Smooth muscle cell (in vitro differentiated cells): Measurements from ENCODE around the gene KCTD7. TPM values are rescaled to one million over a fixed set of nuclear protein-coding genes. Genes with fewer than 3 reads are reported as not detected.
"Not testable (repeated sequence)": the region's sequence is repeated elsewhere in the genome, so short reads cannot be mapped to it uniquely, and the experiment has no call there.

Source experiments
- DNase-seq: peaks from one replicate; lab custom pipeline; 2025; ENCODE audit not compliant: unreplicated experiment; lab: John Stamatoyannopoulos, UW
- H2AFZ ChIP-seq: fragments of 200-600 bp; sonication (generic); 2 replicates; pipeline ENCODE4 v1.6.0; 2016; ENCODE audit warnings: antibody characterized with exemption, low read depth, mild to moderate bottlenecking
- H3F3A ChIP-seq: fragments of 200-600 bp; sonication (generic); 2 replicates; pipeline ENCODE4 v1.6.0; 2017; ENCODE audit warnings: antibody characterized with exemption, low read depth
- H3K27ac ChIP-seq: fragments of 200-600 bp; sonication (generic); 2 replicates; pipeline ENCODE4 v1.5.1; 2016; ENCODE audit warnings: low read depth, mild to moderate bottlenecking
- H3K27me3 ChIP-seq: fragments of 200-600 bp; sonication (generic); 2 replicates; pipeline ENCODE4 v1.6.1; 2016; ENCODE audit warnings: low read depth, mild to moderate bottlenecking
- H3K36me3 ChIP-seq: fragments of 200-600 bp; sonication (generic); 2 replicates; pipeline ENCODE4 v1.5.1; 2016; ENCODE audit warnings: low read depth
- H3K4me1 ChIP-seq: fragments of 200-600 bp; sonication (generic); 2 replicates; pipeline ENCODE4 v1.5.1; 2016; ENCODE audit warnings: low read depth
- H3K4me2 ChIP-seq: fragments of 200-600 bp; sonication (generic); 2 replicates; pipeline ENCODE4 v1.6.0; 2016; ENCODE audit warnings: mild to moderate bottlenecking
- H3K4me3 ChIP-seq: fragments of 200-600 bp; sonication (generic); 2 replicates; pipeline ENCODE4 v1.5.1; 2016; ENCODE audit warnings: mild to moderate bottlenecking
- H3K79me2 ChIP-seq: fragments of 200-600 bp; sonication (generic); 2 replicates; pipeline ENCODE4 v1.6.0; 2016; ENCODE audit warnings: low read depth, mild to moderate bottlenecking
- H3K9ac ChIP-seq: fragments of 200-600 bp; sonication (generic); 2 replicates; pipeline ENCODE4 v1.6.0; 2016; ENCODE audit warnings: low read depth
- H3K9me3 ChIP-seq: fragments of 200-600 bp; sonication (generic); replicated peaks from 2 replicates; pipeline ENCODE4 v1.5.1; 2016; ENCODE audit warnings: low read depth
- H4K20me1 ChIP-seq: fragments of 200-600 bp; sonication (generic); 2 replicates; pipeline ENCODE4 v1.6.0; 2016; ENCODE audit warnings: low read depth
- CTCF ChIP-seq: fragments of 200-600 bp; sonication (generic); IDR thresholded peaks from 2 replicates; pipeline ENCODE4 v1.5.1; 2017; ENCODE audit warnings: borderline replicate concordance, mild to moderate bottlenecking, antibody characterized with exemption; ENCODE audit not compliant: insufficient read depth, poor library complexity, severe bottlenecking
- WGBS: methylation state at CpG from one replicate; pipeline ENCODE4 v1.1.7; 2016; ENCODE audit warnings: low lambda C conversion rate; 5-methylcytosine and 5-hydroxymethylcytosine counted together
- polyA plus RNA-seq: library from polyadenylated mRNA; unstranded; fragments of >200 nt; fragmentation: Nextera tagmentation; extraction: Ambion mirVana; gene quantifications from 2 replicates; pipeline ENCODE4 v1.2.1, GENCODE V29; 2016
- total RNA-seq: library from RNA; depleted of rRNA; stranded (reverse); fragments of >200 nt; gene quantifications from 2 replicates; pipeline ENCODE4 v1.2.3, GENCODE V29; 2014

Gene KCTD7
- total and polyA plus RNA-seq, 2 experiments from 2014 or later: 3.9 to 6.3 TPM

DNA sequence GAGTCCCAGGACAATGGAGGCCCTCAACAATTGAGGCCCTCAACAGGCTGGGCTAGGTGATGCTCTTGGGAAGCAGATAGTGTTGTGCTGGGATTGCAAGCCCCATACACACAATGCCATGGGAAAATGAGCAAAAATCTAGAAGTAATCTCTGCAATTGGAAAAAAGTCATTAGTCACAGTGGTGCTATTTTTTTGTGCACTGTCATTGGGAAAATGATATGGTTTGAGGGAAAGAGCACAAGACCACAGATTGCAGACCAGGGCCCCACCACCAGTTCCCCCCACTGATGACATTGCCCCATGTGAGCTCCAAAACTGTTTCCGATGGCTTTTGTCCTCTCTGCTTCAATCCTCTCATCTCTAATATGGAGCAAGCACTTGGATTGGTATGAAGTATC is 1.9 kb downstream of the KCTD7 start:
- WGBS: 95% methylated on average over 1 of the region's 1 CpG
- Histone ChIP-seq H3K36me3 (no peaks in the 10 kb centered on the region), H3F3A (peaks cover 16% of the 10 kb centered on the region), H3K4me2 (no peak overlapping the region), H3K4me1 (peaks cover 4% of the 10 kb centered on the region), H3K27ac (no peak overlapping the region), H4K20me1 (no peaks in the 10 kb centered on the region), H3K9me3 (no peaks in the 10 kb centered on the region), H3K4me3 (no peak overlapping the region), H3K27me3 (no peaks in the 10 kb centered on the region), H3K79me2 (peaks cover 20% of the 10 kb centered on the region), H2AFZ (no peak overlapping the region), H3K9ac (no peak overlapping the region)
- DNase-seq: no peak
- no peak for TF ChIP-seq CTCF

DNA sequence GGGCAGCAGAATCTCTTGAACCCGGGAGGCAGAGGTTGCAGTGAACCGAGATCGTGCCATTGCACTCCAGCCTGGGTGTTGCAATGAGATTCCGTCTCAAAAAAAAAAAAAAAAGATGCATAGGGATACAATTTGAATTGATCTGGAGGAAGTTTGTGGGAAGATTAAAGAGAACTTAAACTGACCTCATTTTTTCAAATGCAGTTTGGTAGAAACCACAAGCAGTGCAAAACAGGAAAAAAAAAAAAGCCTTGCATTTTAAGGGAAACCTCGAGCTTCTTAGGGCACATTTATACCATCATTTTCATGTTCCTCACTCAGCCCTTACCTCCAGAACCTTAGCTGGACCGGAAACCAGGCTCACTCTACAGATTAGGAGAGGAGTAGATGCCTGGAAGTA is 2.8 kb downstream of the KCTD7 start:
- H3K9ac ChIP-seq: no peak overlapping the region
- H2AFZ ChIP-seq: no peak overlapping the region
- H3K79me2 ChIP-seq: peaks cover 20% of the 10 kb centered on the region
- WGBS: 59% methylated on average over 6 of the region's 6 CpGs
- peaks cover under 1% of the 10 kb centered on the region for H4K20me1 ChIP-seq
- no peaks in the 10 kb centered on the region for H3K36me3 ChIP-seq
- no peak overlapping the region for H3K4me2 ChIP-seq
- TF ChIP-seq CTCF: no peak
- H3F3A ChIP-seq: peaks cover 16% of the 10 kb centered on the region
- H3K27me3 ChIP-seq: no peaks in the 10 kb centered on the region
- H3K9me3 ChIP-seq: no peaks in the 10 kb centered on the region
- no peak overlapping the region for H3K4me3 ChIP-seq
- H3K4me1 ChIP-seq: peaks cover 4% of the 10 kb centered on the region
- H3K27ac ChIP-seq: no peak overlapping the region
- no peak for DNase-seq

DNA sequence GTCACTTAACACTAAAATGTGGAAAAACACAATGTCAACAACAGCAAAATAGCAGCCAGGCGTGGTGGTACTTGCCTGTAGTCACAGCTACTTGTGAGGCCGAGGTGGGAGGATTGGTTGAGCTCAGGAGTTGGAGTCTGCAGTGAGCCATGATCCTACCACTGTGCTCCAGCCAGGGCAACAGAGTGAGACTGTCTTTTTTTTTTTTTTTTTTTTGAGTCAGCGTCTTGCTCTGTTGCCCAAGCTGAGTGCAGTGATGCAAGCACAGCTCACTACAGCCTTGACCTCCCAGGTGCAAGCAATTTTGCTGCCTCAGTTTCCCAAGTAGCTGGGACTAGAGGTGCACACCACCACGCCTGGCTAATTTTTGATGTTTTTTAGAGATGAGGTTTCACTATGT is 6.1 kb downstream of the KCTD7 start:
- TF ChIP-seq CTCF: no peak
- Histone ChIP-seq H3K4me2 (no peak overlapping the region), H3K36me3 (no peaks in the 10 kb centered on the region), H3K27ac (peak overlapping the region; percentile 84), H3K4me1 (no peaks in the 10 kb centered on the region), H3K9me3 (no peaks in the 10 kb centered on the region), H2AFZ (no peak overlapping the region), H3F3A (peaks cover 16% of the 10 kb centered on the region), H3K4me3 (no peak overlapping the region), H4K20me1 (peaks cover 14% of the 10 kb centered on the region), H3K79me2 (peaks cover 14% of the 10 kb centered on the region), H3K27me3 (no peaks in the 10 kb centered on the region), H3K9ac (no peak overlapping the region)
- DNase-seq: no peak
- 84% methylated on average over 4 of the region's 4 CpGs for WGBS

DNA sequence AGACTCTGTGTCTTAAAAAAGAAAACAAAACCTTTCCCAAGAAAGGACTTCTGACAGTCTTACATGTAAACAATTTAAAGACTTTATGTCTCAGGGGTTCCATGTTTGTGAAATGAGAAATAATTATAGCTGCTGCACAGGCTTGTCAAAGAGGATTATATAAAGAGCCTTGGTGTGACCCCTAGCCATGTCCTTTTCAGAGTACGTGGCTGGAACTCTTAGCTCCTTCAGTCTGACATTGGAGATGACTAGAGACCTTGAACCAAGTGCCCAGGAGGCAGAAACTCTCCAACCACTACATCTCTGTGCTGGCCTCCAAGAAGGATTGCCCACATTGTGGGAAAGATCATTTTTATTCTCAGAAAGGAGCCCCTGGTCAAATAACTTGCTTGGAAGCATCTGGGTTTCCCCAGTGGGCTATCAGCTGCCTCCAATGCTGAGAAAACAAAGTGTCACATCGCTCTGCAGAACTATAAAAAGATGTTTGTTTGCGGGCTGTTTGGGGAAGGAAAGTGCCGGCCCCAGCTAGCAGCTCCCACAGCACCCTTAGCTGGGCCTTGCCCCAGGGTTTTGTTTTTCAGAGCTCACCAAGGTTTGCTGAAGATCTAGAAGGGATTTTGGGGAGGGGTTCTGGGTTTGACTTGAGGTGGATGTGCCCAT is 6.8 kb downstream of the KCTD7 start:
- H2AFZ ChIP-seq, H3K4me1 ChIP-seq, H3K9ac ChIP-seq, H3K4me3 ChIP-seq, H3K27me3 ChIP-seq, H3K4me2 ChIP-seq, DNase-seq, H3K36me3 ChIP-seq, H3K9me3 ChIP-seq: not testable (repeated sequence)
- H3K27ac ChIP-seq: peak overlapping the region; percentile 84
- H4K20me1 ChIP-seq: peaks cover 14% of the 10 kb centered on the region
- peaks cover 10% of the 10 kb centered on the region for H3K79me2 ChIP-seq
- H3F3A ChIP-seq: peaks cover 15% of the 10 kb centered on the region
- WGBS: 73% methylated on average over 4 of the region's 4 CpGs

DNA sequence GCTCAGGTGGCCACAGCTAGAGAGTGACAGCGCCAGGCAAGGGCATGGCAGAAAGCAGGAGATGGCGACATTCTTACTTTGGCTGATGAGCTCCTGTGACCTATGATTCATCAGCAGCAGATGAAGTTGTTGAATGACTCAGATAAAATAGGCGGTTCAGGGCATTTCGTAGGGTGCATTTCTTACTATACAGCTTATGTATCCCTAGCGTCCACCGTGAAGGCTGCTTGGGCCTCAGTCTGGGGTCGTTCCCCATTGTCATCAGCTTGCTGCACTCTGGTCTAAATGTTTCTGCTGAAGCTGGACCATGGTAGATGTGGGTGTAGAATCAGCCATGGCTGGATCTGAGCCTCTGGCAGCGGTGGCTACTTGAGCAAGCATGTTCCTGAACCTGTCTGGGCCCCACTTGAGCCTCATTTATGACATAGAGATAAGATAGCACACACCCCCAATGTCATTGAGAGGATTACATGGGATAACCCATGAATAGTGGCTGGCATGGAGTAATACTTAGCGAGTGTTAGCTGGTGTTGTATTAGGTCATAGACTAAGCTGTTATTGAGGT is 7.4 kb downstream of the KCTD7 start:
- WGBS: 34% methylated on average over 8 of the region's 9 CpGs
- not testable (repeated sequence) for H3K4me2 ChIP-seq, H3K4me1 ChIP-seq, H3F3A ChIP-seq, H3K79me2 ChIP-seq, H3K9me3 ChIP-seq, H3K4me3 ChIP-seq, H3K9ac ChIP-seq, H3K27me3 ChIP-seq, H2AFZ ChIP-seq, H3K36me3 ChIP-seq, DNase-seq
- peaks cover 21% of the 10 kb centered on the region for H4K20me1 ChIP-seq
- H3K27ac ChIP-seq: peak overlapping the region; percentile 84
